Activated T-cell treated with anti-CD3 and anti-CD28 coated beads, Interleukin-2, amount 50 U/mL, for 4 hours (primary cell): ENCODE measurements around the gene TENM4. TPM values are rescaled to one million over a fixed set of nuclear protein-coding genes. Genes with fewer than 3 reads are reported as not detected.

Source experiments
- ATAC-seq, 2 donors: fragments of 200-7000 bp; cut with Tn5 transposase; one replicate each; pipeline ENCODE4 v1.10.0; 2021
- DNase-seq: peaks from one replicate; pipeline ENCODE4 v3.0.0-alpha.2; 2020
- H3K27me3 Mint-ChIP-seq: one replicate; pipeline ENCODE4 v1.8.0; 2021; ENCODE audit warnings: low read depth, mixed read lengths
- H3K36me3 Mint-ChIP-seq: one replicate; pipeline ENCODE4 v1.8.0; 2022; ENCODE audit warnings: mixed read lengths; ENCODE audit not compliant: insufficient read depth
- H3K4me1 Mint-ChIP-seq: one replicate; pipeline ENCODE4 v1.8.0; 2021; ENCODE audit warnings: low read depth, mixed read lengths
- H3K4me3 Mint-ChIP-seq: one replicate; pipeline ENCODE4 v1.8.0; 2021; ENCODE audit warnings: mild to moderate bottlenecking, moderate library complexity, mixed read lengths
- H3K9me3 Mint-ChIP-seq: one replicate; pipeline ENCODE4 v1.8.0; 2021; ENCODE audit warnings: mixed read lengths
- total RNA-seq, 3 donors: library from RNA; stranded (reverse); gene quantifications; one replicate each; pipeline ENCODE4 v1.2.1, GENCODE V29; 2021

The TENM4 gene
- total RNA-seq, 3 donors from 2014 or later, result 0.10 to 0.30 TPM; not detected in 1

DNA sequence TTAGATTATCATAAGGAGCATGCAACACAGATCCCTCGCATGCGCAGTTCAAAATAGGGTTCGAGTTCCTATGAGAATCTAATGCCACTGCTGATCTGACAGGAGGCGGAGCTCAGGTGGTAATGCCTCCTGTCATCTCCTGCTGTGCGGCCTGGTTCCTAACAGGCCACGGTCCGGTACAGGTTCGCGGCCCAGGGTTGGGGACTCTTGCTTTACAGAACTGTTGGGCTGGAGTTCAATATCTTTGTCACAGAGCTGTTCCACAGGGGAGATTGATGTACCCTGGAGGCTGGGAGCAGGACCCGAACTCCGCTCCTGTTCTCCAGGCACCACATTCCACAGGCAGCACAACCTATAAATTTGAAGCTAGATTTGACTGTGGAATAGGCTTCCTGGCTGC lies 508.1 kb downstream of the TENM4 start:
- no peak overlapping the region for H3K4me3 Mint-ChIP-seq
- no peaks in the 10 kb centered on the region for H3K4me1 Mint-ChIP-seq
- peaks cover 5% of the 10 kb centered on the region for H3K27me3 Mint-ChIP-seq

DNA sequence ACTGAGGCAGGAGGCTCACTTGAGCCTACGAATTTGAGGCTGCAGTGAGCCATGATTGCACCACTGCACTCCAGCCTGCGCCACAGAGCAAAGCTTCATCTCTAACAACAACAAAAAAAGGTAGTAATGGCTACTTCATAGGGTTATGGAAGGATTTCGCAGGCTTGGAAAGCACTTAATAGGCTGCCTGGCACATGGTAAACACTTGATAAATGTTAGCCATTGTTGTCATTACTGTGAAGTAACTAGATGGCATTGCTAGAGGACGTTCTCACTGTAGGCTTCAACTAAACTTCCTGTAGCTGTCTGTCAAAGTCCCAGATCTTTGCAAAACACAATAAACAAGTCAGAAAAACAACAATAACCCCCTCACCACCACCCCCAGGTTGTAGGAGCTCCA lies 508.9 kb downstream of the TENM4 start:
- no peak for DNase-seq
- Mint-ChIP-seq H3K4me3 (no peak overlapping the region), H3K4me1 (no peaks in the 10 kb centered on the region), H3K9me3 (no peaks in the 10 kb centered on the region), H3K36me3 (no peaks in the 10 kb centered on the region), H3K27me3 (peaks cover 3% of the 10 kb centered on the region)
- no peak for ATAC-seq

More for the DNA sequence above, 508.1 kb downstream of the TENM4 start:
- DNase-seq, result no peak
- no peak for ATAC-seq
- no peaks in the 10 kb centered on the region for H3K9me3 Mint-ChIP-seq
- no peaks in the 10 kb centered on the region for H3K36me3 Mint-ChIP-seq

DNA sequence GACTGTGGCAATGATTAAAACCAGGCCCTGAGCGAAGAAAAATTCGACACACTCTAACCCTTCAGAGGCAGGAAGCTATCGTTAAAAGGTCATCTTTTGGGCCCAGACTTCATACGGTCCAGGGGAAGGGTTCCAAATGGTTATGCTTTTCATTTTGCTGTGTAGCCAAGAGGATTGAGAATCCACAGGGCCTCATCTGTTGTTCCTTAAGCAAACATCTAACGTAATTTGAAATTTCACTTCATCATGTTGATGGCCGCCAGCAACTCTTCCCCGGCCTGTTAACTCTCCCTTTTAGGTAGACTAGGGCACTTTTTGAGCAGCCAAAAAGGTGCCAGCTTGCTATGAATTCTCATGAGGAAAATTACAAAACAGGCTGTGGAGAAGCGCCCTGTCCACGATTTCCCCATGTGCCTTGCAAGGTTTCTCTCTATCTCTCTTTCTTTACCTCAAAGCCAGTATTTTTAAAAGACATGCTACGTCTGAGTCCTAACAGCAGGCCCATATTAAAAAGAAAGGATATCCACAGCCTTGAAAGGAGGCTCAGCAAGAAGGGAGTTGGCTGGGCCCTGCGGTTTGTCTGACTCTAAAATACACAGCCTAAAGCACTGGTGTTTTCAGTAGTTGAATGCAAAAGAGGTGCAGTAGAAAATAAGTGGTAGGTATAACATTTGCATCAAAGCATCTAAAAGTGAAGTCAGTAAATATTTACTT lies 509.9 kb downstream of the TENM4 start:
- Mint-ChIP-seq H3K9me3 (no peaks in the 10 kb centered on the region), H3K4me3 (no peak overlapping the region), H3K36me3 (no peaks in the 10 kb centered on the region), H3K4me1 (no peaks in the 10 kb centered on the region), H3K27me3 (peaks cover 3% of the 10 kb centered on the region)
- no peak for ATAC-seq
- DNase-seq, result no peak

DNA sequence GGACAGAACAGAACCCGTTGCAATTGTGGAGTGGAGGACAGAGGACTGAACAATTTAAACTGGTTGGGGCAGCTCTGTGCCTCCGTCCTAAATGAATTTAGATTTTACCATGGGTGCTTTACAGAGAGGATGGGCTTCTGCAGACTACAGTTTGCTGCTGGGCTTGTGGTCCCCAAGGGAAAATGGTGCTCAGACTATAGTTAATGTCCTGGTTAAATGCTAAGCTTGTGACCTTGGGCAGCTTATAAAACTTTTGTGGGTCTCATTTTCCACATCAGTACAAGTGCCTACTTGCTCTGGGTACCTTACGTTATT lies 511.0 kb downstream of the TENM4 start:
- Mint-ChIP-seq H3K27me3 (peaks cover 4% of the 10 kb centered on the region), H3K36me3 (no peaks in the 10 kb centered on the region), H3K4me3 (no peak overlapping the region), H3K4me1 (no peaks in the 10 kb centered on the region), H3K9me3 (no peaks in the 10 kb centered on the region)
- ATAC-seq (no peak), DNase-seq (no peak)

DNA sequence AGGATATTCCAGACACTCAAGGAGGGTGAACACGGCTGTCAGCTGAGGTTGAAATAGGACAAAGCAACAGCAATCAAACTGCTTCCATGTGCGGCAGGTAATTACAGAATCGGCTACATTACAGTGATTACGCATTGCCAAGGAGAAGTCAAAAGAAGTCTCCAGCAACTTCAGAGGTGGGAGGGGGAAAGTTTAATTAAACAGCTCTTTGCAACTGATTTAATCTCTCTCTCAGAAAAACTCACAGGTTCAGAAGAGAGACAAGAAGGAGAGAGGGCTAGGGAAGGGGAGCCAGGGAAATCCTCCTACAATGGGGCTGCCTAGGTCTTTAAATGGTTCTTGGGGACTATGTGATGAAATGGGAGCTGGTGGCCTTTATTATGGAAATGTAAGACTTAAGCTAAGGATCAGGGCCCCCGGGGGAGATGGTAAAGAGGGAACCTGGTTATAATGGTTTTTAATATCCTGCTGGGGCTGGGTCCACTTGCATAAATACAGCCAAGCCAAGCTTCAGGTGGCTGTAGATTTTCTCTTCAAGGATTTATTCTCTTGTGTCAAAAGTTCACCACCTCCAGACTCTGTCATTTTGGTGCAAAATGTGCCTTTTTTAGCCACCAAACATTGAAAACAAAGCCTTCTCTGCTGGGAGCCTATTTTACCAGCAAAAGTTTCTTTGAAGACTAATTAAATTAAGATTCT lies 511.5 kb downstream of the TENM4 start:
- Mint-ChIP-seq H3K36me3 (no peaks in the 10 kb centered on the region), H3K4me1 (no peaks in the 10 kb centered on the region), H3K4me3 (no peak overlapping the region), H3K27me3 (peaks cover 6% of the 10 kb centered on the region), H3K9me3 (no peaks in the 10 kb centered on the region)
- DNase-seq (no peak), ATAC-seq (no peak)

DNA sequence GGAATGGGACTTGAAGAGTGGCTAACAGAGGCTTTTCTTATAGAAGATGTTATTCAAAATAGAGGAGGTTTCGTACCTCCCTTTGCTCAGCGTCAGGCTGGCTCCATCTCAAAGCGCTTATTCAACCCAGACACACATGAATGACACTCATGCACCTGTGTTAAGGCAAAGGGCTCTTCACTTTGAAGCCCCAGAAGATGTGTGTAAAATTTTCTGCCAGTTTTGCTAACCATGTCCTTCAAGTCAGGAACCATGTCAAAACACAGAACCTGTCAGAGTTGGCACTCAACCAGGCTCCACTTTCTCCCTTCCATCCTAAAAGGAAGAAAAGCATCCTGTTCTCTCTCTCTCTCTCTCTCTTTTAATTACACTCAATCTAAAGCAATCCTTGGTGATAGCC lies 513.3 kb downstream of the TENM4 start:
- Mint-ChIP-seq H3K27me3 (peaks cover 6% of the 10 kb centered on the region), H3K4me3 (no peak overlapping the region), H3K9me3 (no peaks in the 10 kb centered on the region), H3K36me3 (no peaks in the 10 kb centered on the region), H3K4me1 (no peaks in the 10 kb centered on the region)
- ATAC-seq (no peak), DNase-seq (no peak)

DNA sequence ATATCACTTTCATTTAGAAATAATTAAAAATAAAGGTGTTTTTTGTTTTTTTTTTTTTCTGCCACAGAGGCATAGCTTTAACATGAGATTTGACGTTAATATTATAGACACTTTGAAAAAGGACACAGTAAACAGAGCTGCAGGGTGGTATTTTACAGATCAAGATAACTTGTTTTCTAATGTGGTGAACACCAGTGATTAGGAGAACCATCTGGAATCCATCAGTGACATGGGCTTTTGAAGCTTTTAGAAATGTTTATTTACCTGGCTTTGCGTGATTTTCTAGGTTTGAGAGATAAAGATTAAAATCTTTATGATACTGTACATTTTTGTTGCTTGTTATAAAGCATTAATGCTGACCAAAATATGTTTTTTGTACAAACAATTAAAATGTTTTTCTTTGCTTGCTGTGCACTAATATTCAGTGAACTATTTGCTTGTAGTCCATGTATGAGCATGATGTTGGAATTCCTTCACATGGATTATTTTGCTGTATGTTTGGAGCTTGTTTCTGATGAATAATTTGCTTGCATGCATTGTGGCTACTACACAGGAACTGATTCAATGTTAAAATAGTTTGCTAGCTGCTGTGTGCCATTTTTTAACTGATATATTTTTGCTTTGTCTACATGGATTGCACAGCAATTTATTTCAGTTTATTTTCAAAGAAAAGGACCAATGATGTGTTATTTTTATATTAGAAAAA lies 514.0 kb downstream of the TENM4 start:
- DNase-seq (no peak), ATAC-seq (no peak)
- Mint-ChIP-seq H3K27me3 (peaks cover 6% of the 10 kb centered on the region), H3K4me3 (no peak overlapping the region), H3K36me3 (no peaks in the 10 kb centered on the region), H3K4me1 (no peaks in the 10 kb centered on the region), H3K9me3 (no peaks in the 10 kb centered on the region)

DNA sequence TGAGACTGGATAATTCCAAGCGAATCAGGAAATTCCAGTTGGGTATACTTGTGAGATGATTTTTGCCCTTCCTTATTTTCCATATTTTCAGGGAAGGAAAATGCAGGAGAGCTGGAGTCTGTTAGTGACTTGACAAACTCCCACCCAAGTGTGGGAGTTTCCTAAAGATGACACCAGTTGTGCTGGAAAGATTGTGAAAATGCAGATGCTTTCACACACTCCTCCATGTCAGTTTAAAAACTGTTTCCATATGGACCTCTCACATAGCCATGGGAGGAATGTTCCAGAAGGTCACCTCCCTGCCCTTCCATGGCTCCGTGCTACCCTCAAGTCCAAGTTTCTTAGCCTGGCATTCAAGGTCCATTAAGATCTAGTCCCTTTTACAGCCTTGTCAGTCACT lies 515.4 kb downstream of the TENM4 start:
- no peak overlapping the region for H3K4me3 Mint-ChIP-seq
- no peaks in the 10 kb centered on the region for H3K4me1 Mint-ChIP-seq
- DNase-seq (no peak), ATAC-seq (no peak)
- no peaks in the 10 kb centered on the region for H3K36me3 Mint-ChIP-seq
- peaks cover 6% of the 10 kb centered on the region for H3K27me3 Mint-ChIP-seq
- no peaks in the 10 kb centered on the region for H3K9me3 Mint-ChIP-seq

DNA sequence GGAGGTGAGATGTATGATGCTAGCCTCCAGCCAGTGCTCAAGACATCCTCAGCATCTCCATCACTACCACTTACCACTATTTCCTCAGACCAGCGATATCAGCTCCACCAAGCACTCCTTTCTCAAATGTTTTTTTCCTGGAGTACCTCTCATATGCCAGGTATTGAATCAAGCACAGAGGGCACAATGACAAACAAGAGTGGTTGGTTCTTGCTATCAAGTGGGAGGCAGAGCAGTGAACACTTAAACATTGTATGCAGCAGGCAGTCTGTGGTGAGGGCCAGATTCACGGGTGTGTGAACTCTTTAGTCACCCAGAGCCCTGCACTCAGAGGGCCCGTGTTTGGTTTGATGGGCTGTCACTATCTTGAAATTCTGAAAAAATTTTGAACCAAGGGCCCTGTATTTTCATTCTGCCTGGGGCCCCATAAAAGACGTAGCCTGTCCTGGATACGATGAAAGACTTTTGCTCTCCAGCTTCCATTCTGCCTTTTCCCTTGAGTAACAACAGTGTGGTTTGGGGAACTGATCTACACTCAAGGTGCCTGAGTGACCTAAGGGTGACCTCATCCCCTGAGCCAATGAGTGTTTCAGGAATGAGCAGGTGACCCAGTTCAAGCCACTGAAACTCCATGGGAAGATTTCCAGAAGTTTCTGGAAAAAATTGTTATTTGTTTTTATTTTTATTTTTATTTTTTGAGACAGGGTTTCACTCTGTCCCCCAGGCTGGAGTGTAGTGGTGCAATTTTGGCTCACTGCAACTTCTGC lies 517.8 kb downstream of the TENM4 start:
- H3K36me3 Mint-ChIP-seq, result no peaks in the 10 kb centered on the region
- ATAC-seq (no peak), DNase-seq (no peak)
- H3K9me3 Mint-ChIP-seq, result no peaks in the 10 kb centered on the region
- no peaks in the 10 kb centered on the region for H3K4me1 Mint-ChIP-seq
- H3K4me3 Mint-ChIP-seq, result no peak overlapping the region
- peaks cover 3% of the 10 kb centered on the region for H3K27me3 Mint-ChIP-seq

DNA sequence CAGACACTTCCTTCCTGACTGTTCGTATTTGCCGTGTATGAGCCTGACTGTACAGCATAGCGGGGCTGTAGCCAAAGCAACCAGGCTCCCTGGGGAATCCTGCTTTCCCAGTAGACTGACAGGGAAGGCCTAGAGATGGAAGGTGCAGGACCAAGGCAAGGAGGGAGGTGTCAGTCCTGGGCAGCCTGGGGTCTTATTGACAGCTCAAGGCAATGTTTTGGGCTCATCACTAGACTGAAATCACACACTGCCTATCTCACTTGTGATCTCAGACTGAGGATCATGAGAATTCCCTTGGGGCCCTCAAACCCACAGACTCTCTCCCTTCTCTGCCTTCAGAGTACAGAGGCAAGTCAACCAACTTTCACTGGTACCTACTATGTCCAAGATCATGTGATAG lies 519.3 kb downstream of the TENM4 start:
- H3K4me1 Mint-ChIP-seq, result no peaks in the 10 kb centered on the region
- no peaks in the 10 kb centered on the region for H3K9me3 Mint-ChIP-seq
- no peak for ATAC-seq
- DNase-seq, result no peak
- H3K36me3 Mint-ChIP-seq, result no peaks in the 10 kb centered on the region
- H3K4me3 Mint-ChIP-seq, result no peak overlapping the region
- H3K27me3 Mint-ChIP-seq, result peaks cover 3% of the 10 kb centered on the region

DNA sequence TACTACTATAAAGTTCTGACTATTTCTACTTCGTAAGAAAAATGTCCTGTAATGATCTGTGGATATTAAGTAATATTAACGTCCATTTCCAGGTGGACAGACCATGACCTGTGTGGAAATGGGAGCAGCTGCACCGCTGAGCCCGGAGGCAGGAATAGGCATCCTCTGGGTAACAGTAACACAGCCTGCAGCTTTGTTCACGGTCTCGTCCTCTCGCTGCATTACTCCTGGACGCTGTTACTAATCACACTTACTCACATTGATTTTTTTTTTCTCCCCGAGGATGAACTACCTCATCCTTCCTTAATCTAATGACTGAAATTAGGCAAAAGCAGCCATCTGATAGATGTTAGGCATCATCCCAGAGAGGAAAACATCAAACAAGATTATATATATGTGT lies 520.5 kb downstream of the TENM4 start:
- no peak for ATAC-seq
- Mint-ChIP-seq H3K9me3 (no peaks in the 10 kb centered on the region), H3K36me3 (no peaks in the 10 kb centered on the region), H3K4me1 (no peaks in the 10 kb centered on the region), H3K27me3 (peaks cover 3% of the 10 kb centered on the region), H3K4me3 (no peak overlapping the region)
- DNase-seq, result no peak

DNA sequence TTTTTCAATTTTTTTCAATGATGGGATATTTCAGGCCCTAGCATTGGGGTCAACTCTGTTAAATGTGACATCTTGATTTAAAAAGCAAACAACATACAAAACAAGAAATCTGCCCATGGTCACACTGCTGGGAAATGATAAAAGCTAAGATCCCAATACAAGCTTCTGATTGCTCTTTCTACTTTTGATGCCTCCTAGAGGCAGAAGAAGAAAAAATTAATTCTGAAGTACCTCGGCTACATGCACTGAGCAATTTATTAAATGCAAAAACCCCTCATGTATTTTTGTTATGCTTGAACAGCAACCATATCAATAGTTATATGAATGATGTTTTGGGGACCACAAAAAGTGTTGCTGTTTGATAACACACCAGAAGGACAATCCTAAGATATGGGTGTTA lies 524.1 kb downstream of the TENM4 start:
- Mint-ChIP-seq H3K4me3 (no peak overlapping the region), H3K27me3 (no peaks in the 10 kb centered on the region), H3K9me3 (no peaks in the 10 kb centered on the region), H3K4me1 (no peaks in the 10 kb centered on the region), H3K36me3 (no peaks in the 10 kb centered on the region)
- no peak for ATAC-seq
- DNase-seq, result no peak

DNA sequence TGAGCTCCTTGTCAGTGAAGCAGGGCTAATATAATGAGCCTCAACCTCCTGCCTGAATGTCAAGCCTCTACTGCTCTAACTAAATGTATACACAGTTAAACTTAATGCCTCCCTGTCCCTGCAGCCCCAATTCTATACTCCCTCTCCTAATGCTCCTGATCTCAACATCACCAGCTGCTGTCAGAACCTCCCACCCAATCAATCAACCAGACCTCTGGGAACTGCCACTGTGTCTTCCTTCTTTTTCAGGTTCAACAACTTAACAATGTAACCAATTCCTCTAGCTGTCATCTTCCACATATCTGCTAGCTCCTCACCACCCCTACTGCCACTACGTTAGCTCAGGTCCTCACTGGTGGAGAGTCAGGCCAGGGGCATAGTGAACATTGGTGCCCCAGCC lies 526.3 kb downstream of the TENM4 start:
- H3K4me1 Mint-ChIP-seq, result no peaks in the 10 kb centered on the region
- ATAC-seq, result no peak
- no peaks in the 10 kb centered on the region for H3K36me3 Mint-ChIP-seq
- no peaks in the 10 kb centered on the region for H3K27me3 Mint-ChIP-seq
- no peak overlapping the region for H3K4me3 Mint-ChIP-seq
- DNase-seq, result no peak
- no peaks in the 10 kb centered on the region for H3K9me3 Mint-ChIP-seq

DNA sequence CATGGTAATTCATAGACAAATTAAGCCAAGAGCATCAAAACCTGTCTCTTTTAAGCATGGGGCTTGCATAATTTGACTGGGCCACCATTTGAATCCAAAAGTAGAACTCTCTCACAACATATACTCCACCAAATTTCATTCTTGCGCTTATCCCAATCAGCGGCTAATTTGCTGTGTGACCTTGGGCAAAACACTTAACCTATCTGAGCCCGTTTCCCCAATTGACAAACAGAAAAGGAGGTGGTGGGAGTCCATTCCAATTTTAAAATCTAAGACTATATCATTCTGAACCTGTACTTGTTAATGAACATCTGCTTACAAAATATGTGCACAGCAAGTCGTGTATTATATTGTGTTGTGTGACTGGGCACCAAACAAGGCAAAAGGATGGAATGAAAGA lies 528.1 kb downstream of the TENM4 start:
- Mint-ChIP-seq H3K36me3 (no peaks in the 10 kb centered on the region), H3K9me3 (no peaks in the 10 kb centered on the region), H3K4me3 (no peak overlapping the region), H3K27me3 (no peaks in the 10 kb centered on the region), H3K4me1 (no peaks in the 10 kb centered on the region)
- DNase-seq (no peak), ATAC-seq (no peak)
